GM13976 (cell line): ENCODE results near the gene SMIM3.
A peak's percentile ranks its signal among the peaks of the same experiment; 100 is the strongest.
"Not testable (repeated sequence)": the region's sequence is repeated elsewhere in the genome, so short reads cannot be mapped to it uniquely, and the experiment has no call there.

Experiments
- DNase-seq: peaks from one replicate; pipeline ENCODE4 v3.0.0; 2012; ENCODE audit warnings: low spot score
- in situ Hi-C: fragments of 300-500 bp; cut with MboI; formaldehyde crosslinking; loops from one replicate; pipeline ENCODE4 v1.12.0; 2022; ENCODE audit warnings: low sequenced_read_pairs, mixed read lengths, inconsistent platforms; ENCODE audit not compliant: unreplicated experiment
- TF ChIP-seq, protein P1 (sequence below): IDR thresholded peaks from 2 replicates; pipeline ENCODE4 v1.5.1; 2012; ENCODE audit warnings: borderline replicate concordance, mild to moderate bottlenecking; ENCODE audit not compliant: insufficient read depth; ENCODE audit errors: extremely low read depth, missing control alignments, control extremely low read depth

Gene SMIM3, protein sequence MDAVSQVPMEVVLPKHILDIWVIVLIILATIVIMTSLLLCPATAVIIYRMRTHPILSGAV

GRCh38 chr5:150778517-150779396 lies at the start of gene SMIM3:
Gene SMIM3 (plus strand): TSS chr5:150778757. CDS start chr5:150795441, 16,684 bp downstream.
- in situ Hi-C loops, result loop anchor here (25.0 kb wide), 1 partner anchor 384 kb away; the partner anchor contains the start of gene ANXA6
- peak; percentile 66 for DNase-seq
- TF ChIP-seq, protein P1, sequence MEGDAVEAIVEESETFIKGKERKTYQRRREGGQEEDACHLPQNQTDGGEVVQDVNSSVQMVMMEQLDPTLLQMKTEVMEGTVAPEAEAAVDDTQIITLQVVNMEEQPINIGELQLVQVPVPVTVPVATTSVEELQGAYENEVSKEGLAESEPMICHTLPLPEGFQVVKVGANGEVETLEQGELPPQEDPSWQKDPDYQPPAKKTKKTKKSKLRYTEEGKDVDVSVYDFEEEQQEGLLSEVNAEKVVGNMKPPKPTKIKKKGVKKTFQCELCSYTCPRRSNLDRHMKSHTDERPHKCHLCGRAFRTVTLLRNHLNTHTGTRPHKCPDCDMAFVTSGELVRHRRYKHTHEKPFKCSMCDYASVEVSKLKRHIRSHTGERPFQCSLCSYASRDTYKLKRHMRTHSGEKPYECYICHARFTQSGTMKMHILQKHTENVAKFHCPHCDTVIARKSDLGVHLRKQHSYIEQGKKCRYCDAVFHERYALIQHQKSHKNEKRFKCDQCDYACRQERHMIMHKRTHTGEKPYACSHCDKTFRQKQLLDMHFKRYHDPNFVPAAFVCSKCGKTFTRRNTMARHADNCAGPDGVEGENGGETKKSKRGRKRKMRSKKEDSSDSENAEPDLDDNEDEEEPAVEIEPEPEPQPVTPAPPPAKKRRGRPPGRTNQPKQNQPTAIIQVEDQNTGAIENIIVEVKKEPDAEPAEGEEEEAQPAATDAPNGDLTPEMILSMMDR, result peak; percentile 62

- in situ Hi-C loops, result no loop called here
- DNase-seq, result no peak
- TF ChIP-seq, protein P1, result no peak
Measured at GRCh38 chr5:150729859-150730258, 48.7 kb upstream of the SMIM3 start.

DNA sequence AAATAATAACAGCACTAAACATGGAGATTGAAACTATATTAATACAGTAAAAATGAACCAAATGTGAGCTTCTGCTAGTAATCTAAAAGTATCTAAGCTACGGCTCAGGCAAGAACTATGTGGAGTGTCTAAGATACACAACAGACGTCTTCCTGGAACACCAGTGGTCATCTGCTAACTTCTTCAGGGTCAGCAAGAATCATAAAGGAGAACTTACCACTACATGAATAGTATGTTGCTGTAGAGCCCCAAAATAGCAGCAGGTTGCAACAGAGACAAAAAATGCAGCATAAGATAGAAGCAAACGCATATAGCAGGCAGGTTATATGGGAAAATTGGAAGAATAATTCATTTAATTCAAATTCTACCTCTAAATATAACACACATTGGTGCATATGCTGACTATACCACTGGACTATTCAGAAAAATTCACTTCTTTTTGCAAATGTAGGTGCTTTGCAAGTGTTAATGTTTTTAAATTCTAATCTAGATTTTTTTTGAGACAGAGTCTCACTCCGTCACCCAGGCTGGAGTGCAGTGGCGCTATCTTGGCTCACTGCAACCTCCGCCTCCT lies 46.8 kb upstream of the SMIM3 start:
- in situ Hi-C loops, result no loop called here
- TF ChIP-seq, protein P1, result no peak
- DNase-seq, result no peak

DNA sequence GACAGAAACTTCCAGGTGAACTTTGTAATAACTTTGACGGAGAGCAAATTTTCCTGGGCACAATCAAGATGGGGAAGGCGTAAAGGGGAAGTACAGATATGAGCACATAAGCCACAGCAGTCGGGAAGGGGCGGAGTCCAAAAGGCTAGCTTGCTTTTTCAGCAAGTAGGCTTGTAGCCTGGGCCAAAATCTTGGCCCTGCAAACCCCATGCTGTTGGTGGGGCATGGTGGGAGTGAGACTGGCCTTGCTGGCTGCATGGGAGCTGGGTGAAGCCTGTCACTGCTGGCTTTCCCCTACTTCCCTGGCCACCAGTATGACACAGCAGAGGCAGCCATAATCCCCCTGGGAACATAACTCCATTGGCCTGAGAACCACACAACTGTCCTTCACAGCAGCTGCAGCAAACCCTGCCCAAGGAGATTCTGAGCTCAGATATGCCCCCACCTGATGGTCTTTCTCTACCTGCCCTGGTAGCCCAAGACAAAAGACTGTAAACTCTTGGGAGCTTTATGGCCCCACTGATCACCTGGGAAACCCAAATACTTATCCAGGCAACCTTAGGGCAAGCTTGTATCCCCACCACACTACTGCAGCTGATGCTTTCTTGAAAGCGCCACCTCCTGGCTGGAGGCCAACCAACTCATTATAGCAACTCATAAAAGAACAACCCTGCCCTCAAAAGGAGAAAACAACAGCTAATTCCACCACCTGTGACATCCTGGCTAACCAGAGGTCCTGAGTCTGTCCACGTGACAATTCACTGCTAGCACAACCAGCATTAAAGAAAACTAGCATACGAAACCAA lies 43.8 kb upstream of the SMIM3 start:
- DNase-seq, result peak; percentile 46
- TF ChIP-seq, protein P1, result no peak
- in situ Hi-C loops, result no loop called here

- TF ChIP-seq, protein P1, result no peak
- in situ Hi-C loops, result no loop called here
- DNase-seq, result no peak
Measured at GRCh38 chr5:150738862-150739261, 39.7 kb upstream of the SMIM3 start.

GRCh38 chr5:150740992-150741391 lies 37.6 kb upstream of the SMIM3 start:
- no peak for DNase-seq
- in situ Hi-C loops, result no loop called here
- TF ChIP-seq, protein P1, result no peak

DNA sequence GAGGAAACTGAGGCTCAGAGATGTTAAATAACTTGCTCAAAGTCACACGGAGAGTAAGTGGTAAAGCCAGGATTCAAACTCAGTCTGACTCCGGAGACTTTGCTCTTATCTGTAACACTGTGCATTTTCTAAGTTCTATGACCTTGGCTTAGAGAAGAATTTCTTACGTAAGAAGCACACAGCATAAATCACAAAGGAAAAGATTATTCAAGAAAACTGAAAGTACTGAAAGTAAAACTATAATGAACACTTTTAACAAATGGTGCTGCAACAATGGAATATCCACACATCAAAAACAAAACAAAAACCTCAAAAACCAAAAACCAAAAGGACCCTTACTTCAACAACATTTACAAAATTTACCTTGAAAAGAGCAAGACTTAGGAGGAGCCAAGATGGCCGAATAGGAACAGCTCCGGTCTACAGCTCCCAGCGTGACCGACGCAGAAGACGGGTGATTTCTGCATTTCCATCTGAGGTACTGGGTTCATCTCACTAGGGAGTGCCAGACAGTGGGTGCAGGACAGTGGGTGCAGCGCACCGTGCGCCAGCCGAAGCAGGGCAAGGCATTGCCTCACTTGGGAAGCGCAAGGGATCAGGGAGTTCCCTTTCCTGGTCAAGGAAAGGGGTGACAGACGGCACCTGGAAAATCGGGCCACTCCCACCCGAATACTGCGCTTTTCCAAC lies 36.0 kb upstream of the SMIM3 start:
- in situ Hi-C loops, DNase-seq: not testable (repeated sequence)

GRCh38 chr5:150743142-150743488 lies 35.4 kb upstream of the SMIM3 start:
- DNase-seq, in situ Hi-C loops: not testable (repeated sequence)
